Parathyroid adenoma (tissue), 2 donors: ENCODE results near the gene SPATA45.

Experiments
- H2AFZ ChIP-seq: fragments of 300-600 bp; sonication (generic); one replicate; pipeline ENCODE4 v1.7.0; 2017; ENCODE audit warnings: antibody characterized with exemption, mild to moderate bottlenecking
- H3K27ac ChIP-seq: fragments of 300-600 bp; sonication (generic); one replicate; pipeline ENCODE4 v1.7.0; 2017
- H3K27me3 ChIP-seq: fragments of 300-600 bp; sonication (generic); one replicate; pipeline ENCODE4 v1.7.0; 2017; ENCODE audit warnings: low read length; ENCODE audit not compliant: control insufficient read depth, insufficient read depth
- H3K36me3 ChIP-seq: fragments of 300-600 bp; sonication (generic); one replicate; pipeline ENCODE4 v1.7.0; 2017; ENCODE audit warnings: low read length; ENCODE audit not compliant: control insufficient read depth, insufficient read depth
- H3K4me1 ChIP-seq: fragments of 300-600 bp; sonication (generic); one replicate; pipeline ENCODE4 v1.7.0; 2017; ENCODE audit warnings: control low read depth
- H3K4me2 ChIP-seq: fragments of 300-600 bp; sonication (generic); one replicate; pipeline ENCODE4 v1.7.0; 2017; ENCODE audit warnings: low read length
- H3K4me3 ChIP-seq: fragments of 300-600 bp; sonication (generic); one replicate; pipeline ENCODE4 v1.7.0; 2017; ENCODE audit warnings: low read depth, low read length
- H3K79me2 ChIP-seq: fragments of 300-600 bp; sonication (generic); one replicate; pipeline ENCODE4 v1.7.0; 2017; ENCODE audit warnings: control low read depth
- H3K9ac ChIP-seq: fragments of 300-600 bp; sonication (generic); one replicate; pipeline ENCODE4 v1.7.0; 2017; ENCODE audit warnings: mild to moderate bottlenecking
- H3K9me3 ChIP-seq: fragments of 300-600 bp; sonication (generic); one replicate; pipeline ENCODE4 v1.7.0; 2017; ENCODE audit warnings: low read length; ENCODE audit not compliant: control insufficient read depth
- TF ChIP-seq, protein P1 (sequence below): fragments of 300-600 bp; sonication (generic); IDR thresholded peaks from one replicate; pipeline ENCODE4 v1.7.0; 2017; ENCODE audit warnings: antibody characterized with exemption, mild to moderate bottlenecking
- donor health status: primary hyperparathyroidism.

Gene SPATA45

DNA sequence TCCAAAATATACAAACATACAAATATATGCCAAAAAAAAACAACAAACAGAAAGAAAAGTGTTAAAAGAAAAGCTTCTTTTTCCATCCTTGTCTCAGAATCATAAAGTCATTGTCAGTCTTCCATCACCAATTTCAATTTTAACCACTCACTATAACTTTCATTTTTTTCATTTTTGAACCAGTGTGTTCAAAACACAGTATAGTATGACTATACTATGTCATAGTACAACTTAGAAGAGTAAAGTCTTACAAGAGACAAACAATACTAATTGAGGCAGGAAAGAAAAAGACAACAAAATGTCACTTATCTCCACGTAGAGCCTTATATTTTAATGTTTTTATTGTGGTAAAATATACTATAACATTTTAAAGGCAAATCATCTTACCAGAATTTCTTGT is 63.5 kb downstream of the SPATA45 start:
- Histone ChIP-seq H3K9me3 (no peaks in the 10 kb centered on the region), H3K4me3 (no peak overlapping the region), H3K9ac (no peak overlapping the region), H3K27me3 (no peaks in the 10 kb centered on the region), H3K79me2 (no peaks in the 10 kb centered on the region), H2AFZ (no peak overlapping the region), H3K4me1 (no peaks in the 10 kb centered on the region), H3K36me3 (no peaks in the 10 kb centered on the region), H3K4me2 (no peak overlapping the region), H3K27ac (no peak overlapping the region)
- TF ChIP-seq, protein P1, sequence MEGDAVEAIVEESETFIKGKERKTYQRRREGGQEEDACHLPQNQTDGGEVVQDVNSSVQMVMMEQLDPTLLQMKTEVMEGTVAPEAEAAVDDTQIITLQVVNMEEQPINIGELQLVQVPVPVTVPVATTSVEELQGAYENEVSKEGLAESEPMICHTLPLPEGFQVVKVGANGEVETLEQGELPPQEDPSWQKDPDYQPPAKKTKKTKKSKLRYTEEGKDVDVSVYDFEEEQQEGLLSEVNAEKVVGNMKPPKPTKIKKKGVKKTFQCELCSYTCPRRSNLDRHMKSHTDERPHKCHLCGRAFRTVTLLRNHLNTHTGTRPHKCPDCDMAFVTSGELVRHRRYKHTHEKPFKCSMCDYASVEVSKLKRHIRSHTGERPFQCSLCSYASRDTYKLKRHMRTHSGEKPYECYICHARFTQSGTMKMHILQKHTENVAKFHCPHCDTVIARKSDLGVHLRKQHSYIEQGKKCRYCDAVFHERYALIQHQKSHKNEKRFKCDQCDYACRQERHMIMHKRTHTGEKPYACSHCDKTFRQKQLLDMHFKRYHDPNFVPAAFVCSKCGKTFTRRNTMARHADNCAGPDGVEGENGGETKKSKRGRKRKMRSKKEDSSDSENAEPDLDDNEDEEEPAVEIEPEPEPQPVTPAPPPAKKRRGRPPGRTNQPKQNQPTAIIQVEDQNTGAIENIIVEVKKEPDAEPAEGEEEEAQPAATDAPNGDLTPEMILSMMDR, result no peak

DNA sequence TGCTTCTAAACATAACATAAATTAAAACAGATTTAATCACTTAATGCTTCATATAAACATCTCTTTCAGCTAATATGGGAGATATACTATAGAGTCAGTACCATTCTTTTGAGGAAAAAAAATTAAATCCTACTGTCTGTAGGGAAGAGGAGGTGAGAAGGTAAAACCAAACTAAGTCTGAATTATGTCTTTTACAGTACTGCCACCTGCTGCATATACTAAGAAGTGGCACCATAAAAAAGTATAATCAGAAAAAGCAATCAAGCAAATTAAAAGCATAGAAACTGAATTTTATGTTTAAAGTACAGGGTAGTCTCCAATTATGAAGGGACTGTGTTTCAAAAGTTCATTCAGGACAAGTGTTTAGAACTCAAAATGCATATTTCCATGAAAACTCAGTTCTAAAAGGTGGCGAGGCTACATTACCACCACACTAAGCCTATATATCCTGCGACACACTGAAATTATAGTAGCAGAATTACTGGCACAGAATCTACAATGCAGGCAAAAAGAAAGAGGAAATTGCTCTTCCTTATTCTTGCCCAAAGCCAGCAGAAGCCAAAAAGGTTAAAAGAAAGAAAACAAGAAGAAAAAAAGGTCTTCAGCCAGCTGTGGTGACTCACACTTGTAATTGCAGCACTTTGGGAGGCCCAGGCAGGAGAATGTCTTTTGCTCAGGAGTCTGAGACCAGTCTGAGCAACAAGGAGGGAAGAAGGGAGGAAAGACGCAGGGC is 64.9 kb downstream of the SPATA45 start:
- Histone ChIP-seq H3K36me3 (no peaks in the 10 kb centered on the region), H3K9ac (no peak overlapping the region), H3K9me3 (no peaks in the 10 kb centered on the region), H3K4me1 (no peaks in the 10 kb centered on the region), H3K4me3 (no peak overlapping the region), H3K79me2 (no peaks in the 10 kb centered on the region), H3K4me2 (no peak overlapping the region), H3K27ac (no peak overlapping the region), H2AFZ (no peak overlapping the region), H3K27me3 (no peaks in the 10 kb centered on the region)
- TF ChIP-seq, protein P1, result peak; percentile 20

DNA sequence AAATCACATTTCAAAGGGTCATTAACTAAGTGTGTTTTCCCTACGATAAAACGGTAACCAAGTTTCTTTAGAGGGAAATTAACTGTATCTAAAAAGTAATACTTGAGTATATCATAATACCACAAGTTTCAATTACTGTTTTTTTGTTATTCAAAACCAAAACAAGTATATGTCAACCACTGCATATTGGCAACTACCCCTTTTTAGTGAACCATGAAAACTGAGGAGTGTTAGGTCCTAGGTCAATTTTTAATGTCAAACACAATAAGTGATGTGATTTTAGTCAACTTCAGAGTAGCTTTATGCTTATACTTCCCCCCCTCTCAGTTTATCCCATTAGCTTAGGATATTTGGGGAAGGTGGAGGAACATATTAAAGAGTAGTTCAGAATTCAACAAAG is 66.2 kb downstream of the SPATA45 start:
- TF ChIP-seq, protein P1, result no peak
- Histone ChIP-seq H3K4me1 (no peaks in the 10 kb centered on the region), H3K36me3 (no peaks in the 10 kb centered on the region), H3K27me3 (no peaks in the 10 kb centered on the region), H3K9me3 (no peaks in the 10 kb centered on the region), H3K4me3 (no peak overlapping the region), H3K9ac (no peak overlapping the region), H3K4me2 (no peak overlapping the region), H3K27ac (no peak overlapping the region), H3K79me2 (no peaks in the 10 kb centered on the region), H2AFZ (no peak overlapping the region)

DNA sequence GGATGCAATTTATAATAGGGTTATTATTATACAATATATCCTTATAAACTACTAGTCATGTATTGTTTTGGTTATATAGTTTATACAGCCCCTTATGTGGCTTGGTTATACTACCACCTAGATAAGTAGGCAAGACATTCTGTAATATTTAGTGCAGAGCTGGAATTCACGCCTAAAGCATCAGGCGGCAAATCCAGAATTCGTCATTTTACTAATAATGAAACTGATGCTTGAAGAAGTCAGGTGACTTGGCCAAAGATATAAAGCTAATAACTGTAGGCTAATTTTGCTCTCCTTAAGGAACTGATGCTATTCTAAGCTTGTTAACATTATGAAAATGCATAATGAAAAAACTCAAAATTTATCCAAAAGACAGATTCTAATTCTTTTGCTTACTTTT is 66.7 kb downstream of the SPATA45 start:
- no peaks in the 10 kb centered on the region for H3K79me2 ChIP-seq
- H3K4me2 ChIP-seq, result no peak overlapping the region
- H3K9me3 ChIP-seq, result no peaks in the 10 kb centered on the region
- H3K4me1 ChIP-seq, result no peaks in the 10 kb centered on the region
- no peaks in the 10 kb centered on the region for H3K36me3 ChIP-seq
- no peaks in the 10 kb centered on the region for H3K27me3 ChIP-seq
- no peak overlapping the region for H2AFZ ChIP-seq
- TF ChIP-seq, protein P1, result no peak
- no peak overlapping the region for H3K9ac ChIP-seq
- H3K27ac ChIP-seq, result no peak overlapping the region
- no peak overlapping the region for H3K4me3 ChIP-seq
